NCI-H345 (cell line): ENCODE results near the gene INPP4B.

Experiments used
- DNase-seq: peaks from one replicate; lab custom pipeline; 2025; lab: John Stamatoyannopoulos, UW

The INPP4B gene

DNA sequence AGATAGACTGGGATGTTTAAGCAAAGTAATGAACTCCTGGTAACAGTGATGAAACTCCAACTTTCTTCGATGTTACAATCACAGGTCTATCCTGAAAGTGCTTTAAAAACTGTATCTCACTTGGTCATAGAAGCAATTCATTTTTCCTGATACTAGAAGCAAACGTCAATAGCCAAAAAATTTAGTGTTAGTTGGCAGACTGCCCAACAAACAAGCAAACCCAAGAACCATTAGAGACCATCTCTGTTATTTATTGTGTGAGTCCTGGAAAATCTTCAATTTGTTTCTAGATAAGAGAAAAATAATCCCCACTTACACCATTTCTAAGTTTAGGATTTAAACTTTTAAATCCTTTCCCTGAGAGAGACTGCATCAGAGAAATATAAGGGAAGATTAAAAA, 553.9 kb downstream of the INPP4B start:
- no peak for DNase-seq

DNA sequence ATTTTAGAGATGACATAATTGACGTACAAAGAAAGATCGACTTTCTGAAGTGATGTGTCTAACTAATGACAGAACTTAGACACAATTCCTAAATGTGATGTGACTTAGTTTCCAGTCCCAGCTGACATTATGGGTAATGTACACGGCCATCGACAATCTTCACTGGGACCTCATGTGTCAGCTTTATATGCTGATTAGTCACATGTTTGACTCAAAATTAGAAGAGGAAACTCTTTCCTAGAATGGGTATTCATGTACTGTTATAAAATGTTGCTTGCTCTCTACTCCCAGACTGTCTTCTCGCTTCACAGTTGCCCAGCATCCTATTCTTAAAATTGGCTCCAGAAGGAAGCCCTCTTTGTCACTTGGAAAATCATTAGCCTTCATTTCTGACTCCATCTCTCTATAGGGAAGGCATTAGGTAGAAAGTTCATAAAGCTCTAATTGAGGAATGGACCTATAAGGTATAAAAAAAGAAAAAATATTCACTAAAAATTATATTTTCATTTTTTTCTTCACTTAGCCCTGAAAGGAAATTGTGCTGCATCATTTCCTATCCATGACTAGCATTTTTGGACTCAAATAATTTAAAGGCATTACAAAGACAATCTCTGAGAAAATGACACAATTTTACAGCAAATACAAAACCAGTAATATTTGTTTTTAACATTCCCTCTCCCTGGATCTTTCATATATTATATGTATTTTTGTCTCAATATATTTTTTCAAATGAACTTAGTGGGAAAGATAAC, 554.6 kb downstream of the INPP4B start:
- DNase-seq: no peak

DNA sequence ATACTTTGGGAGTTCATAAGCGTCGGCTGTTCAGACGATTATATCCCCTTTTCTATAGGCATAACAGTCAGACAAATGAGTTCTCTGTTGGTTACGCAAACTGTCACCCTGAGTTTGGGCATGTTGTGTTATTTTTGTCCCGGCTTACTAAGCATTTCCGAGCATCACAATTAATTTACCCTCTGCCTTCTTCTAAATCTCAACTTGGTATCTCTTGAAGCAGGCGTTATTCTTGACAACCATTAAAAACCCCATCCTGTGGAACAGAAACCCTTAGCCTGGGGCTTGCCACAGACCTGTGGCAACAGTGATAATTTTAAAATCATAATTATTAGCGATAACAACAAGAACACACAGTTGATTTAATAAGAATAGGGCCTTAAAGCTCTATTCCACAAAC, 558.7 kb downstream of the INPP4B start:
- no peak for DNase-seq

DNA sequence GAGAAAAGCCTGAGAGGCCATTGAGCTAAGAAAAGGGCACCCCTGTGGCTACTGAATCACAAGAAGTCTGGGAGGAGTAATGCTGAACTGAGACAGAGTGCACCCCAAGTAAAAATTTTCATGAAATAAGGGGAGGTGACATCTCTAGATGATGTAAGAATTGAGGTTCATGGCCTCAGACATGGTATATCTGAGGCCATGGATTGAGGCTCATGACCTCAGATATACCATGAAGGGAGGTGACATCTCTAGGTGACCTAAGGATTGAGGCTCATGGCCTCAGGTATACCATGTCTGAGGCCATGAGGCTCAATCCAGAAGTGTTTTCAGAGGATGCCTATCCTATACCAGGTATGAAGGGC, 560.9 kb downstream of the INPP4B start:
- no peak for DNase-seq

DNA sequence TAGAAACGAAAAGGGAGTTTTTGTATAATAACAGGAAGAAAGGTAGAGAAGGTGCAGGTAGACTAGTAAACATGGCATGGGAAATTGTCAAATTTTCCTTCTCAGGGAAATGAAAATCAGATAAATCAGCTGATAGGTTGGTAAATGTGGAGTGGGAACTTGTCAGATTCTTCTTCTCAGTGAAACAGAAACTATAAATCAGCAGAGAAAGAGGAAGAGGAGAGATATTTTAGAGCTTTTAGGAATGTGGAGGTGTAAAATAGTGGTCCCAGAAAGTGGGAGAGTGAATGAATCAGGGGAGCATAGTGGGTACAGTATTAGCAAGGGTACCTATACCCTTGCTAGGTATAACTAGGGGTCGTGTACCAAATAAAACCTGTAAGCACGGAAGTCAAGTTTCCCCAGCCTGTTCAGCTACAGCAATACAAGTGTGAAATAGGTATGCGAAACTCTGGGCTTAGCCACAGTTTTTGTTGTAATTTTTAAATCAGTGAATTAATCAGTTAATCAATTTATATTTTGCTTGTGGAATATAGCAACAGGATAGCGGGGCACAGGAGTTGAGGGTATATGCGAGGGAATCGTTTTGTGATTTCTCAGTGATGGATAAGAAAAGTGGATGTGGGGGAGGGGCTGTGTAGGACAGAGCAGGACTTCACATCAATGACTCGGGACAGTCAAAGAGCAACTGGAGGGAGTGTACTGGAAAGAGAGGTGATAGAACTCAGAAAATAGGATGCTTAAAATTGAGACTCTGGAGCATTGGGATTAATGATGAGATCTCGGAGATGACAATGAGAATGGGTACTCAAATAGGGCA, 561.5 kb downstream of the INPP4B start:
- DNase-seq: no peak

DNA sequence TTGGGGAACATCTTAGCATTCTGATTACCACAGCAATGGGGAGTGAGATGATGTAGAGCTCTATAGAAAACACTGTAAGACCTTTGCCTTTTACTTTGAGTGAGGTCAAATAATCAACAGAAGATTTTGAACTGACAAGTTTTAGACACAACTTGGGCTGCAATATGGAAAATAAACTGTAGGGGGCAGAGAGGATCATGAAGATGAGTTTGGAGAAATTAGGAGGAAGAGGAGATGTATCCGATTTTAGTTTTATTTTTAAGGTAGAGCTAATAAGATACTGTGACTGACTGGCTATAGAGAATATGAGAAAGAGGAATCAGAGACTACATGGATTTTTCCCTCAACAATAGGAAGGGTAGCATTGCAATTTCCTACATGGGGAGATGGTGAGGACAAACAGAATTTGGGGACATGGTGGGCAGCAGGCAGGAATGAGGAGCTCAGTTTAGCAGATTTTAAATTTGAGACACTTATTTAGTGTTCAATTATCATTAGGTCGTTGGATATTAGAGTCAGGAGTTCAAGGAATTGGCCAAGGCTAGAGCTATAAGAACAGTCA, 563.1 kb downstream of the INPP4B start:
- DNase-seq: no peak

DNA sequence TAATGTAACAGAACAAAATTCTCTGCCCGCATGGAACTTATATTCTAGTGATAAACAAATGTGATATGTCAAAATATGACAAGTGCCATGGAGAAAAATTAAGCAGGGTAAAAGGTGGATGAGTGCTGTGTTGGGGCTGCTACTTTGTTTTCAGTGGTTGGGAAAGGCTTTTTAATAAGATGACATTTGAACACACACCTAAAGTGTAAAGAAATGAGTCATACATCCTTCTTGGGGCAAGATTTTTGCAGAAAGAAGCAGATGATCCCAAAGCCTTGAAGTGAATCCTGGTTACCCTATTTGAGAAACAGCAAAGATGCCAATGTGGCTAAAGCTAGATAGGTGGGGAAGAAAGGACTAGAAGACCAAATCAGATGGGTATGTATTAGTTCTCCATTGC, 564.1 kb downstream of the INPP4B start:
- DNase-seq: no peak

DNA sequence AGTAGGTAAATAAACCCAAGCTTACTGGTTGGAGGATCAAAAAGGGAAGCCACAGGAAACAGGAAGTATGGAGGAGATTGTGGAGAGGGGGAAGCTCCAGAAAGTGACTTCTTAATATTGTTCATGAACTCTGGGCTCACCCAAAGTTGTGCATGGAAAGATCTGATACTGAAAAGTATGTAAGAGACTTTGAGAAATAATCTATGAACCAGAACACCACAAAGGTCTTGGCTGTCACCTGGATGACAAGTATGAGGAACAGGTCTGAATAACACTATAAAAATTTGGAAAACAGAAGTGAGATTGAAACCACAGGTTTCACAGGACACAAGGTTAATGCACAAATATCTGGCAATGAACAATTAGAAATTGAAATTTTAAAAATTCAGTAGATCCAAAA, 567.4 kb downstream of the INPP4B start:
- DNase-seq: no peak

DNA sequence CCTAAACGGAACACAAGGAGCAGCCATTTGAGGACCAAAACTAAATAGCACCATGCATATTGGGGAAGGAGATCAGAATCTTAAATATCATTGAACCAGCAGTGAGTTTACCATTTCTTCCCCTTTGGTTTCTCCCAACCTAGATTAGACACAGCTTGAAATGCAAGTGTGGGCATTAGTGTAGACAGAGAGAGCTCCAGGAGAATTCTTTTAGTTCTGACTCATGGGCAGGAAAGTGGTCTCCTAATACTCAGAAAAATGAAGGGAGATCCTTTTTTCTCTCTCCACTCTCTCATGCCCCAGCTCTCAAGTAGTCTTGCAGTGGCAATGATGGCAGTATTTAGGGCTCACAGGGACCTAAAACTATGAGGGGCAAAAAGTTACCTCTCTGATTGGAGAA, 567.9 kb downstream of the INPP4B start:
- no peak for DNase-seq

DNA sequence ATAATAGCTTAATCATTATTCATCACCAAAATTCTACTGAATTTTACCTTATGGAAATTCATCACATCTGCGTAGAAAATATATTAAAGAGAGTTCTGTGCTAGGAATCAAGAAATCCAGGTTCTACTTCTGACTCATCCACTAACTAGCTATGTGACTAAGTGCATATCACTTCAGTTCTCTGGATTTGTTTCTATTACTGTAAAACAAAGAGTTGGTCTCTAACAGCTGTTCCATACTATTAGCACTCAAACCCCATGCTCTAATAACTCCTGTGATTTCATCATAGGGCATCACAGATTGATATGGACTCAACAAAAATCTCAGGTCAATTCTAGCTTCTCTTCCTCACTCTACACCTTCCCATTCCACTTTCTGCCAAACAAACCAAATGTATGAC, 572.0 kb downstream of the INPP4B start:
- DNase-seq: no peak

DNA sequence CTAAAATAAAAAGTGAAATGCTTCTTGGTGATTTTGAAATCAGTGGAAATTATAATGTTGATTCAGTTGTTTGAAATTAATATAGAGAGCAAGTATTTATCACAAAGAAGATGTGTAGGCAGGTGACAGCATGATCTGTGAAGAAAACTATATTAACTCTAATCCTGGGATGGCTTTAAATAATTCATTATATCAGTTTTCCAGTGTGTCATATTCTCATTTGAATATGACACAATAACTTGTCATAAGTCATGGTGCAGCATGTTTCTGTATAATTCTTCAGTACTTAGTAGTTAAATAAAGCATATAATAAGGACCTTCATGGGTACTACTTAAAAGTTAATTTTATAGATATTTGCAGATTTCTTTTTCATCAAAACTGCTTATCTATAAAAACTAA, 573.6 kb downstream of the INPP4B start:
- no peak for DNase-seq

DNA sequence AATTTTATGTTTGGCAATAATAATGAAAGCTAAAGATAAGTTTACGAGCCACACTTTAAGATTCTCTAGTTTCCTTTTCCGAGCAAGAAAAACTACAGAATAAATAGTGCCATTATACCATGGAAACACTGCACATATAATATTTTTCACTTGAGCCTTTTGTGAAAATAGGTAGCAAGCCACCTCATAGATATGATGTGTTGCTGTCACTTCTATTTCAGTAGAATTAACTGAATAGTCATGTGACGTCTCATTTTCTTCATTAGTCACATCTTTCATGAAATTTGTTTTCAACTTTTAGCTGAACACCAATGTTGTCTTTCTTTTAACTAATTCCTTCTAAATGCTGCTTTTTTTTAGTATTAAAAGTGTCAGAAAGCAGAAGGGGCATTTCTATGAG, 574.3 kb downstream of the INPP4B start:
- DNase-seq: no peak

DNA sequence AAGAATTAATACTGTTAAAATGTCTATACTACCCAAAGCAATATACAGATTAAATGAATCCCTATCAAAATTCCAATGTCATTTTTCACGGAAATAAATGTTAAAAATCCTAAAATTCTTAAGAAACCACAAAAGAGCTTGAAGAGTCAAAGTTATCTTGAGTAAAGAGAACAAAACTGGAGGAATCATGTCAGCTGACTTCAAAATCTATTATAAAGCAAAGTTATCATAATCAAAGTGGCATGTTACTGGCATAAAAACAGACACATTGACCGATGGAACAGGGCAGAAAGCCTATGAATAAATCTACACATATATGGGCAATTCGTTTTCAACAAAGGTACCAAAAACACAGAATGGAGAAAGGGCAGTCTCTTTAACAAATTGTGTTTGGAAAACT, 579.0 kb downstream of the INPP4B start:
- DNase-seq: no peak

DNA sequence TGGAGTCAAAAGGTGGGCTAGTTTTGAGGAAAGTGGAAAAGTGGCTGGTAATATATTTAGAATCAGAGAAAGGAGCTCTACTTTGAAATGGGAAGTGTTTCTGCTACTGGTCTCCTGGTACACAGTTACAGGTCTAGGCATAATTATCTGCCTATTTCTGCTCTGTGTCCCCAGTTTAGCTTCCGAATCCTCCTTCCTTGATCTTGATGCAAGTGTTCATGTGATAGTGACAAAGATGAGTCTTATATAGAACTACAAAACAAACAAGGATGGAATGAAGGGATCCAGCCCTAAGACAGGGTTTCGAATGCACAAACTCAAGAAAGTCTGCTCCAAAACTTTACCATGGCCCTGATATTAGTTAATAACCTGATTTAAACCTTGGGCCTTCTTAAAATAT, 580.2 kb downstream of the INPP4B start:
- no peak for DNase-seq

DNA sequence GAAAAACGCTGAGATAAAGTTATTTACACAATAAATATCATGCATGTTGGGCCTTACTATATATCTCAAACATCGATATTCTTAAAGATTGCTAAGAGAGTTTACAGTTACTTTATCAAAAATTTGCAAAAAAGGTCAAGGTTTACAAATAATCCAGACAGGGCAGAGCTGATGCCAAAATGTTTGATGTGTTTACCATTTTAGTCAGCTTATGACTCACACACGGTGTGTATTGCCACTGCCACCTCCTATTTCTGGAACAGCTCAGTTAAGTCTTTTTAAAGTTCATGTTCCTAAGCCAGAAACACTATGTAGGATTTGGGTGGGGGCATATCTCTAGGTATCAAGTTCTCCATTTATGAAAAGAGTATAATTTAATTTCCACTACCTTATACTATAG, 580.6 kb downstream of the INPP4B start:
- no peak for DNase-seq

DNA sequence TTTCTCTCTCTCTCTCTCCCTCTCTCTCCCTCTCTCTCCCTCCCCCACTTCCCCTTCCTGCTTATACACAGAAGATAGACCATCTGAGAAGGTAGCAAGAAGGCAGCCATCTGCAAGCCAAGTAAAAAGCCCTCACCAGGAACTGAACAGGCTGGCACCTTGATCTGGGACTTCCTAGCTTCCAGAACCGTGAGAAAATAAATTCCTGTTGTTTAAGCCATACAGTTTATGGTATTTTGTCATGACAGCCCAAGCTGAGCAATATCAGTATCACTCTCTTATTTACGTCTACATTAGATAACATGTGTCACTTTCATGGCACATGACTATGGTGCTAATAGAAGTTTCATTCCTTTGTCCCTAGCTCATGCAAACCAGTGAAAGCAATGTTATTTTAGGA, 581.1 kb downstream of the INPP4B start:
- DNase-seq: no peak

DNA sequence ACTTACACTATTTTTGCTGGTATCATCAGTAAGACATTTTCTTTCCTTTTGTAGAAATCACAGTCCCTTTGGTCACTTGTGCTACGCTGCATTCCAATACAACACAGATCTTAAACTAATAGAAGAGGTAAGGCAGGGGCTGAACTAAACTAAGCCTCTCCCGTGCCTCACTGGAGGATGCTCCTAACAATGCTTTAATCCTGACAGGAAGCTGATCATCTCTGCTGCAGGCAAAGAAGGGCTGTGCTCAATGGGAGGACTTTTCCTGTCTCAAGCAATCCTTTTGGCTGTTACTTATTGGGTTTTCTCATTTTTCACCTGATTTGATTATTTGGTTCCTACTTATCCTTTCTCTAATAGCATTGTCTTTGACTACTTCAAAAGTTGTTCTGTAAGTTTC, 583.1 kb downstream of the INPP4B start:
- no peak for DNase-seq

DNA sequence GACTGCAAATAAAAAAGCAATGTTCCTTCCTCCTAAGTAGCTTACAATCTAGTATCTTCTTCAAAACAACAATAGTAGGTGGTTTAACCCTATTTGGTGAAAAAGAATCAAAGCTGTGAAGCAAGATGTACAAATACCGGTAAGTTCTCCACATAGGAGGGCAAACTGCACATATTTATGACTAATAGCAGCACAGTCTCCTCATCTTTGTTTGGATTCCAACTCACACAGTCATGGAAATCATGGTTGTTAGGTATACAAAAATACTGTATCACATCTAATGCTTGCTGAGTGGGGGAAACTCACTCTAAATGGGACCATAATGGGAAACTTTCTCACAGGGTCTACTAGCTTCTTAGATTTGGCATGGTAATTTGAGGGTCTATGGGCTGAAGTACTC, 597.2 kb downstream of the INPP4B start:
- no peak for DNase-seq

DNA sequence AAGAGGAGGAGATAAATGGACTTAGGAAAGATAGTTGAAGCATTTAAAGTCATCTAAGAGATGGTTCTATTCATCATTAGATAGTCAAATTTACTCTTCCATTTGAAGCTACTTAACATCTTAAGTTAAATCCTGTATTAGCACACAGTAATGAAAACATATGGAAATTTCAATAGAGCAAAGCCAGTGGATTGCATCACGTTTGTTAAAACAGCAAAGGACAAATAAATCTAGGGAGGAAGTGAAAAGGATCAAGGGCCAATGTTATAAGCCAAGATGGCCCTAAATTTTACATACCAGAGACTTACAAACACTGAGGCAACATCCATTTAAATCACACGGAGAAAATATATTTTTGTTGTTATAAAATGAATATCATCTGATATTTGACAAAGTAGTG, 602.8 kb downstream of the INPP4B start:
- no peak for DNase-seq

DNA sequence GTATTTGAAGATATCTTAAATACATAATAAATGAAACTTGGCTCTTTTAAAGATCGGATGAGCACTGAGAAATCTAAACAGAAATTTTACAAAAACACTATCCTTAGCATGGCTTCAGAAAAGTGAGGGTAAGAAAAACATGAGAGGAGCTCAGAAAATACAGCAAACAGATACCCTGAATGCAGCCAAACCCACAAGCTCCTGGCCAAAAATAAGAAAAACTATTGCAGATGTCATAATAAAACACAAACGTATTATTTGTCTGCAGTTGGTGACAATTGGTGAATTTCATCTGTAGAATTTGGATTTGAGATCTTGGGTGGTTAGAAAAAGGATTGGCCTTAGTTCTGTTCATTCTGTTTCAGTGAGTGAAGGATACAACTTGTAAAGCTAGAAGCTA, 603.9 kb downstream of the INPP4B start:
- DNase-seq: no peak

DNA sequence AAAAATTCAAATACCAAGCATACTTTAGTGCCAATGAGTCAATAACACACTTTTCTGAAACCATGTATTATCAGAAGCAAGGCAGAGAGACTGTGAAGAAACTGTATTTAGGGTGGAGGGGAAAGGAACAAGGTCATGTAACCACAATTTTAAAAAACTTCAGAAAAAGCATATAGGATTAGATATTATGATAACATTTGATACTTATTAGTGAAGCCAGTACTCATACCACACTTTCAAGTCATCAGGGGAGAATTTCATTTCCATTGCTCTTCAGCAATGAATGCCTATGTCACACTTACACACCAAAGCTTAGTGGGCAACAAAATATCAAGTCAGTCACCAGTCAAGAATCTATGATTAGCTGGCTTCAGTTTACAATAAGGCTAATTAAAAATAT, 607.5 kb downstream of the INPP4B start:
- no peak for DNase-seq

DNA sequence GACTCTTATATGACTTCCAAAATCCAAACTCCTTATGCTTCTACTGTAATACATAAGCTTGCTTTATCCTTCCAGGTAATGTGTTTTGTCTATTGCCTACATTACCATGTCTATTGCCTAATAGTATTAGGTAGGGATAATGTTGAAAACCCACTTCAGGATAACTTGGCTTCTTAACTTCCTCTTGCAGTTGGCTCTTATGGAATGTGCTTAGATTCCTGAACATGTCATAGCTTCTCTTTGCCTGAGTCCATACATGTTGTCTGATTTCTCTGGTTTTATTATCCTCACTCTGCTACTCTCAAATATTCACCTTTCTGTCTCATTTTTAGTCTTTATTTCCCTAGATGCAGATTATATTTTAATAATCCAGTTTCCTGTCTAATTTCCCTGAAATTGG, 609.8 kb downstream of the INPP4B start:
- no peak for DNase-seq

DNA sequence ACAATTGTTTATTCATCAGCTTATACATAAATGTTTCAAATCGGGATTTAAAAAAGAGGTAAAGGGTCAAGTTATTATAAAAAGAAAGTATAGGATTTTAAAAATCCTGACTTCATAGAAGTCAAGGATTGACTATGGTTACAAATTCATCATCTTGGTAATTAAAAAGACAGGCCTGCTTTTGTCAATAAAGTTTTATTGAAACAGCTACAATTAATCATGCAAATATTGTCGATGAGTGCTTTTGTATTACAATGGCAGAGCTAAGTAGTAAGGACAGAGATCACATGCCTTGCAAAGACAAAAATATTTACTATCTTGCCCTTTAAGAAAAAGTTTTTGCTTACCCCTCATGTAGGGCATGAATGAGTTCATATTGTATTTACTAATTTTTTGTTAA, 614.3 kb downstream of the INPP4B start:
- no peak for DNase-seq

DNA sequence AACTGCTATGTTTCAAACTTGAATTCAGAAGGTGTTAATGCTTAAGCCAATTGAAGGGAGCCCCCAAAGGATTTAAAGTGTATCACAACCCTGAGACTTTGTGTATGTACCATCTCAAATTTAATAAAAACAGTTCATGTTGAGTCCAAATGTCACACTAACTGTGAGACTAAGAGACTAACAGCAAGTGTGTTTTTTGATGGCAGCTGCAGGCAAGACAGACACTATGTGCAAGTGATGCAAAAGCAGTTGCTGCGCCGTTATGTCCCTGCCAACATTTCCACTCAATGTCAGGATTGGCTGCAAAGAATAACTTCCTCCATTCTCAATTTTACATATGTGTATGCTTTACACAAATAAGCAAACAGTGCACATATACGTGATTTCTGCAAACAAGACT, 615.1 kb downstream of the INPP4B start:
- DNase-seq: no peak
